SK-N-SH treated with all-trans-retinoic acid at 6 μM for 48 hours (cell line): ENCODE data around the gene CMTM3.
"Not testable (repeated sequence)": the region's sequence is repeated elsewhere in the genome, so short reads cannot be mapped to it uniquely, and the experiment has no call there.

Source experiments
- ATAC-seq: fragments of 200-7000 bp; cut with Tn5 transposase; 3 replicates; pipeline ENCODE4 v1.9.1; 2020; ENCODE audit warnings: mild to moderate bottlenecking, moderate library complexity
- CSDC2 ChIP-seq: fragments of 250-450 bp; sonication (Bioruptor Pico); IDR thresholded peaks from 2 replicates; pipeline ENCODE4 v1.5.0; 2020; ENCODE audit warnings: mild to moderate bottlenecking, moderate library complexity
- ESRRG ChIP-seq: fragments of 250-450 bp; sonication (Bioruptor Pico); IDR thresholded peaks from 2 replicates; pipeline ENCODE4 v1.6.1; 2021; ENCODE audit warnings: mild to moderate bottlenecking
- GLIS3 ChIP-seq: fragments of 250-450 bp; sonication (Bioruptor Pico); IDR thresholded peaks from 2 replicates; pipeline ENCODE4 v1.5.0; 2020; ENCODE audit warnings: mild to moderate bottlenecking, moderate library complexity
- ISL1 ChIP-seq: fragments of 250-450 bp; sonication (Bioruptor Pico); IDR thresholded peaks from 2 replicates; pipeline ENCODE4 v2.1.2; 2022; ENCODE audit warnings: mild to moderate bottlenecking, moderate library complexity
- OSR1 ChIP-seq: fragments of 250-450 bp; sonication (Bioruptor Pico); IDR thresholded peaks from 2 replicates; pipeline ENCODE4 v1.8.0; 2022; ENCODE audit warnings: moderate library complexity, mild to moderate bottlenecking, inconsistent platforms
- PPARA ChIP-seq: fragments of 250-450 bp; sonication (Bioruptor Pico); IDR thresholded peaks from 2 replicates; pipeline ENCODE4 v1.5.0; 2020; ENCODE audit warnings: mild to moderate bottlenecking, borderline replicate concordance
- RARB ChIP-seq: fragments of 250-450 bp; sonication (Bioruptor Pico); IDR thresholded peaks from 2 replicates; pipeline ENCODE4 v1.8.0; 2021; ENCODE audit warnings: mild to moderate bottlenecking, moderate library complexity
- SNAI2 ChIP-seq: fragments of 250-450 bp; sonication (Bioruptor Pico); IDR thresholded peaks from 2 replicates; pipeline ENCODE4 v1.5.0; 2020; ENCODE audit warnings: mild to moderate bottlenecking, moderate library complexity
- TCF4 ChIP-seq: fragments of 250-450 bp; sonication (Bioruptor Pico); IDR thresholded peaks from 2 replicates; pipeline ENCODE4 v1.8.0; 2021; ENCODE audit warnings: mild to moderate bottlenecking, moderate library complexity, borderline replicate concordance
- TOX ChIP-seq: fragments of 250-450 bp; sonication (Bioruptor Pico); IDR thresholded peaks from 2 replicates; pipeline ENCODE4 v1.8.0; 2021; ENCODE audit warnings: mild to moderate bottlenecking, moderate library complexity, borderline replicate concordance
- ZC3H10 ChIP-seq: fragments of 250-450 bp; sonication (Bioruptor Pico); IDR thresholded peaks from 2 replicates; pipeline ENCODE4 v1.5.1; 2021; ENCODE audit warnings: mild to moderate bottlenecking, moderate library complexity
- ZFP30 ChIP-seq: fragments of 450-650 bp; formaldehyde crosslinking; IDR thresholded peaks from 2 replicates; pipeline ENCODE4 v1.5.0; 2022; ENCODE audit warnings: mild to moderate bottlenecking, moderate library complexity
- ZNF70 ChIP-seq: fragments of 450-650 bp; formaldehyde crosslinking; IDR thresholded peaks from 2 replicates; pipeline ENCODE4 v1.5.0; 2020; ENCODE audit warnings: mild to moderate bottlenecking, moderate library complexity
- ZNF8 ChIP-seq: fragments of 450-650 bp; formaldehyde crosslinking; IDR thresholded peaks from 2 replicates; pipeline ENCODE4 v1.5.0; 2020; ENCODE audit warnings: mild to moderate bottlenecking, moderate library complexity
- TF ChIP-seq, protein P1 (sequence below): fragments of 250-450 bp; sonication (Bioruptor Pico); IDR thresholded peaks from 2 replicates; pipeline ENCODE4 v1.8.0; 2021; ENCODE audit warnings: low read depth, mild to moderate bottlenecking, moderate library complexity, borderline replicate concordance
- TF ChIP-seq, protein P2 (sequence below): fragments of 250-450 bp; sonication (Bioruptor Pico); IDR thresholded peaks from 2 replicates; pipeline ENCODE4 v1.5.1; 2020; ENCODE audit warnings: low read depth, mild to moderate bottlenecking, moderate library complexity
- TF ChIP-seq, protein P3 (sequence below): fragments of 250-450 bp; sonication (Bioruptor Pico); IDR thresholded peaks from 2 replicates; pipeline ENCODE4 v1.5.0; 2020; ENCODE audit warnings: mild to moderate bottlenecking, moderate library complexity
- TF ChIP-seq, protein P4 (sequence below): fragments of 250-450 bp; sonication (Bioruptor Pico); IDR thresholded peaks from 2 replicates; pipeline ENCODE4 v1.5.1; 2021; ENCODE audit warnings: mild to moderate bottlenecking, moderate library complexity
- TF ChIP-seq, protein P5 (sequence below): fragments of 250-450 bp; sonication (Bioruptor Pico); IDR thresholded peaks from 2 replicates; pipeline ENCODE4 v1.8.0; 2020; ENCODE audit warnings: mild to moderate bottlenecking, moderate library complexity, borderline replicate concordance

Gene CMTM3

DNA sequence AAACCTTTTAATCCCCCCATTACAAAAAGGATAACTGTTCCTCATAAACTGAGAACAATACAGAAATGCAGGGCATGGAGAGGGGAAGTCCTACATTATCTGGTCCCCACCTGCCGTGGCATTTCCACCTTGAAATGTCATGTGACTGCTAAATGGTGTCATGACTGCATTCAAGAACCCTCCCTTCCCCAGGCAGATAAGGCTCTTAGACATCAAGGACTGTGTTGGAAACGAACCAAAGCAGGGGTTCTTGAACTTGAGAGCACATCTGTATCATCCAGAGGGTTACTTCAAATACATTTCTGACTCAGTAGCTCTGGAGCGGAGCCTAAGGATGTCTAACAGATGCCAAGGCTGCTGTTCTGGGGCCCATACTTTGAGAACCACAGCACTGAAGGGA lies 18.4 kb downstream of the CMTM3 start:
- no peak for TF ChIP-seq ISL1
- TF ChIP-seq, protein P1, sequence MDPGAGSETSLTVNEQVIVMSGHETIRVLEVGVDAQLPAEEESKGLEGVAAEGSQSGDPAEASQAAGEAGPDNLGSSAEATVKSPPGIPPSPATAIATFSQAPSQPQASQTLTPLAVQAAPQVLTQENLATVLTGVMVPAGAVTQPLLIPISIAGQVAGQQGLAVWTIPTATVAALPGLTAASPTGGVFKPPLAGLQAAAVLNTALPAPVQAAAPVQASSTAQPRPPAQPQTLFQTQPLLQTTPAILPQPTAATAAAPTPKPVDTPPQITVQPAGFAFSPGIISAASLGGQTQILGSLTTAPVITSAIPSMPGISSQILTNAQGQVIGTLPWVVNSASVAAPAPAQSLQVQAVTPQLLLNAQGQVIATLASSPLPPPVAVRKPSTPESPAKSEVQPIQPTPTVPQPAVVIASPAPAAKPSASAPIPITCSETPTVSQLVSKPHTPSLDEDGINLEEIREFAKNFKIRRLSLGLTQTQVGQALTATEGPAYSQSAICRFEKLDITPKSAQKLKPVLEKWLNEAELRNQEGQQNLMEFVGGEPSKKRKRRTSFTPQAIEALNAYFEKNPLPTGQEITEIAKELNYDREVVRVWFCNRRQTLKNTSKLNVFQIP = no peak
- TF ChIP-seq, protein P2, sequence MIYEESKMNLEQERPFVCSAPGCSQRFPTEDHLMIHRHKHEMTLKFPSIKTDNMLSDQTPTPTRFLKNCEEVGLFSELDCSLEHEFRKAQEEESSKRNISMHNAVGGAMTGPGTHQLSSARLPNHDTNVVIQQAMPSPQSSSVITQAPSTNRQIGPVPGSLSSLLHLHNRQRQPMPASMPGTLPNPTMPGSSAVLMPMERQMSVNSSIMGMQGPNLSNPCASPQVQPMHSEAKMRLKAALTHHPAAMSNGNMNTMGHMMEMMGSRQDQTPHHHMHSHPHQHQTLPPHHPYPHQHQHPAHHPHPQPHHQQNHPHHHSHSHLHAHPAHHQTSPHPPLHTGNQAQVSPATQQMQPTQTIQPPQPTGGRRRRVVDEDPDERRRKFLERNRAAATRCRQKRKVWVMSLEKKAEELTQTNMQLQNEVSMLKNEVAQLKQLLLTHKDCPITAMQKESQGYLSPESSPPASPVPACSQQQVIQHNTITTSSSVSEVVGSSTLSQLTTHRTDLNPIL (CRISPR knock-in tag) = no peak
- no peak for TF ChIP-seq GLIS3 (CRISPR knock-in tag)
- no peak for TF ChIP-seq TOX
- TF ChIP-seq, protein P3, sequence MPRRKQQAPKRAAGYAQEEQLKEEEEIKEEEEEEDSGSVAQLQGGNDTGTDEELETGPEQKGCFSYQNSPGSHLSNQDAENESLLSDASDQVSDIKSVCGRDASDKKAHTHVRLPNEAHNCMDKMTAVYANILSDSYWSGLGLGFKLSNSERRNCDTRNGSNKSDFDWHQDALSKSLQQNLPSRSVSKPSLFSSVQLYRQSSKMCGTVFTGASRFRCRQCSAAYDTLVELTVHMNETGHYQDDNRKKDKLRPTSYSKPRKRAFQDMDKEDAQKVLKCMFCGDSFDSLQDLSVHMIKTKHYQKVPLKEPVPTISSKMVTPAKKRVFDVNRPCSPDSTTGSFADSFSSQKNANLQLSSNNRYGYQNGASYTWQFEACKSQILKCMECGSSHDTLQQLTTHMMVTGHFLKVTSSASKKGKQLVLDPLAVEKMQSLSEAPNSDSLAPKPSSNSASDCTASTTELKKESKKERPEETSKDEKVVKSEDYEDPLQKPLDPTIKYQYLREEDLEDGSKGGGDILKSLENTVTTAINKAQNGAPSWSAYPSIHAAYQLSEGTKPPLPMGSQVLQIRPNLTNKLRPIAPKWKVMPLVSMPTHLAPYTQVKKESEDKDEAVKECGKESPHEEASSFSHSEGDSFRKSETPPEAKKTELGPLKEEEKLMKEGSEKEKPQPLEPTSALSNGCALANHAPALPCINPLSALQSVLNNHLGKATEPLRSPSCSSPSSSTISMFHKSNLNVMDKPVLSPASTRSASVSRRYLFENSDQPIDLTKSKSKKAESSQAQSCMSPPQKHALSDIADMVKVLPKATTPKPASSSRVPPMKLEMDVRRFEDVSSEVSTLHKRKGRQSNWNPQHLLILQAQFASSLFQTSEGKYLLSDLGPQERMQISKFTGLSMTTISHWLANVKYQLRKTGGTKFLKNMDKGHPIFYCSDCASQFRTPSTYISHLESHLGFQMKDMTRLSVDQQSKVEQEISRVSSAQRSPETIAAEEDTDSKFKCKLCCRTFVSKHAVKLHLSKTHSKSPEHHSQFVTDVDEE (CRISPR knock-in tag) = no peak
- TF ChIP-seq SNAI2 (CRISPR knock-in tag) = no peak
- TF ChIP-seq, protein P4, sequence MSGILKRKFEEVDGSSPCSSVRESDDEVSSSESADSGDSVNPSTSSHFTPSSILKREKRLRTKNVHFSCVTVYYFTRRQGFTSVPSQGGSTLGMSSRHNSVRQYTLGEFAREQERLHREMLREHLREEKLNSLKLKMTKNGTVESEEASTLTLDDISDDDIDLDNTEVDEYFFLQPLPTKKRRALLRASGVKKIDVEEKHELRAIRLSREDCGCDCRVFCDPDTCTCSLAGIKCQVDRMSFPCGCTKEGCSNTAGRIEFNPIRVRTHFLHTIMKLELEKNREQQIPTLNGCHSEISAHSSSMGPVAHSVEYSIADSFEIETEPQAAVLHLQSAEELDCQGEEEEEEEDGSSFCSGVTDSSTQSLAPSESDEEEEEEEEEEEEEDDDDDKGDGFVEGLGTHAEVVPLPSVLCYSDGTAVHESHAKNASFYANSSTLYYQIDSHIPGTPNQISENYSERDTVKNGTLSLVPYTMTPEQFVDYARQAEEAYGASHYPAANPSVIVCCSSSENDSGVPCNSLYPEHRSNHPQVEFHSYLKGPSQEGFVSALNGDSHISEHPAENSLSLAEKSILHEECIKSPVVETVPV (CRISPR knock-in tag) = no peak
- no peak for TF ChIP-seq ESRRG
- TF ChIP-seq CSDC2 = no peak
- no peak for TF ChIP-seq ZC3H10 (CRISPR knock-in tag)
- no peak for TF ChIP-seq PPARA (CRISPR knock-in tag)
- no peak for TF ChIP-seq ZNF70 (CRISPR knock-in tag)
- no peak for ATAC-seq

DNA sequence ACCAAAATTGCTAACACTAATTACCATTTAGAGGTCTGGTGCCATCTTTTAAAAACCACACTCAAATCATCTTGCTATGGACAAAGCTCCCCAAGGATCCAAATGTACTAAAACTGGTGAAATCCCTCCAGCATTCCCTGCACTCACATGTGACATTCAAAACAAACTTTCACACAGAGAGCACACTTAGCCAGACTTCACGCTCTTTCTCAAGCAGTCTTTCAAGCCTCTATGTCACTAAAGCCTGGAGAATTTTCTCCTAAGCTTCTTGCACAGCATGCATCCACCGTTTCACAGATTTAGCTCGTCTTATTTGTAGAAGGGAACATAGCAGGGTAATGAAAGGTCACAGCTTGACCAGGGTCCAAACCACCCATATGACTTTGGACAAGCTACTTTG lies 19.3 kb downstream of the CMTM3 start:
- no peak for ATAC-seq
- TF ChIP-seq ZFP30 (CRISPR knock-in tag) (no peak), OSR1 (CRISPR knock-in tag) (no peak), CSDC2 (no peak), ZNF8 (no peak), ESRRG (no peak), TCF4 (CRISPR knock-in tag) (no peak)
- TF ChIP-seq, protein P5, sequence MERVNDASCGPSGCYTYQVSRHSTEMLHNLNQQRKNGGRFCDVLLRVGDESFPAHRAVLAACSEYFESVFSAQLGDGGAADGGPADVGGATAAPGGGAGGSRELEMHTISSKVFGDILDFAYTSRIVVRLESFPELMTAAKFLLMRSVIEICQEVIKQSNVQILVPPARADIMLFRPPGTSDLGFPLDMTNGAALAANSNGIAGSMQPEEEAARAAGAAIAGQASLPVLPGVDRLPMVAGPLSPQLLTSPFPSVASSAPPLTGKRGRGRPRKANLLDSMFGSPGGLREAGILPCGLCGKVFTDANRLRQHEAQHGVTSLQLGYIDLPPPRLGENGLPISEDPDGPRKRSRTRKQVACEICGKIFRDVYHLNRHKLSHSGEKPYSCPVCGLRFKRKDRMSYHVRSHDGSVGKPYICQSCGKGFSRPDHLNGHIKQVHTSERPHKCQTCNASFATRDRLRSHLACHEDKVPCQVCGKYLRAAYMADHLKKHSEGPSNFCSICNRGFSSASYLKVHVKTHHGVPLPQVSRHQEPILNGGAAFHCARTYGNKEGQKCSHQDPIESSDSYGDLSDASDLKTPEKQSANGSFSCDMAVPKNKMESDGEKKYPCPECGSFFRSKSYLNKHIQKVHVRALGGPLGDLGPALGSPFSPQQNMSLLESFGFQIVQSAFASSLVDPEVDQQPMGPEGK (CRISPR knock-in tag) = no peak

DNA sequence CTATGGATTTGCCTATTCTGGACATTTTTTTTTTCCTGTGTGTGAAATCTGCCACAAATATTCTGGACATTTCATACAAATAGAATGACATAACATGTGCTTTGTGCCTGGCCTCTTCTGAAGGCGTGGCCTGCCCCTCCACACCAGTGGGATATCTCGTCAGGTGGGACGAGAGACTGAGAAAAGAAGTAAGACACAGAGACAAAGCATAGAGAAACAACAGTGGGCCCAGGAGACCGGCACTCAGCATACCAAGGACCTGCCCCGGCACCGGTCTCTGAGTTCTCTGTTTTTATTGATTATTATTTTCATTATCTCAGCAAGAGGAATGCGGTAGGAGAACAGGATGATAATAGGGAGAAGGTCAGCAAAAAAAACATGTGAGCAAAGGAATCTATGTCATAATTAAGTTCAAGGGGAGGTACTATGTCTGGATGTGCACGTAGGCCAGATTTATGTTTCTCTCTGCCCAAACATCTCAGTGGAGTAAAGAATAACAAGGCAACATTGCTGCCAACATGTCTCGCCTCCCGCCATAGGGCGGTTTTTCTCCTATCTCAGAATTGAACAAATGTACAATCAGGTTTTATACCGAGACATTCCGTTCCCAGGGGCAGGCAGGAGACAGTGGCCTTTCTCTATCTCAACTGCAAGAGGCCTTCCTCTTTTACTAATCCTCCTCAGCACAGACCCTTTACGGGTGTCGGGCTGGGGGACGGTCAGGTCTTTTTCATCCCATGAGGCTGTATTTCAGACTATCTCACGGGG lies 23.3 kb downstream of the CMTM3 start:
- ATAC-seq = not testable (repeated sequence)

DNA sequence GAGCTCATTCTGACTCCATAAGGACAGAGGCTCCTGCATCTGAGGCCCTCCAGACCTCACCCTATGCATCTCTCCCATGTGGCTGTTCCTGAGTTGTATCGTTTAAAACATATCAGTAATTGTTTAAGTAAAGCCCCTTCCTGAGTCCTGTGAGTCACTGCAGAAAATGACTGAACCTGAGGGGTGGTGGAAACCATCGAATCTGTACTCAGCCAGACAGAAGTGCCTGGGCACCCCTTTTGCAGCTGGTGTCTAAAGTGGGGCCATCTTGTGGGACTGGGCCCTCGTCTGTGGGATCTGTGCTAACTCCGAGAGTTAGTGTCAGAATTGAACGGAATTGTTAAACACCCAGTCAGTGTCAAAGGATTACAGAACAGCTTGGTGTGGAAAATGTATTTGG lies 25.4 kb downstream of the CMTM3 start:
- no peak for ATAC-seq
- TF ChIP-seq, protein P1 = no peak
- TF ChIP-seq ZC3H10 (CRISPR knock-in tag) (no peak), ISL1 (no peak), PPARA (CRISPR knock-in tag) (no peak), TCF4 (CRISPR knock-in tag) (no peak), ZNF8 (no peak), TOX (no peak), CSDC2 (no peak), OSR1 (CRISPR knock-in tag) (no peak), RARB (CRISPR knock-in tag) (no peak), ZNF70 (CRISPR knock-in tag) (no peak), ESRRG (no peak)
- TF ChIP-seq, protein P4 (CRISPR knock-in tag) = no peak

DNA sequence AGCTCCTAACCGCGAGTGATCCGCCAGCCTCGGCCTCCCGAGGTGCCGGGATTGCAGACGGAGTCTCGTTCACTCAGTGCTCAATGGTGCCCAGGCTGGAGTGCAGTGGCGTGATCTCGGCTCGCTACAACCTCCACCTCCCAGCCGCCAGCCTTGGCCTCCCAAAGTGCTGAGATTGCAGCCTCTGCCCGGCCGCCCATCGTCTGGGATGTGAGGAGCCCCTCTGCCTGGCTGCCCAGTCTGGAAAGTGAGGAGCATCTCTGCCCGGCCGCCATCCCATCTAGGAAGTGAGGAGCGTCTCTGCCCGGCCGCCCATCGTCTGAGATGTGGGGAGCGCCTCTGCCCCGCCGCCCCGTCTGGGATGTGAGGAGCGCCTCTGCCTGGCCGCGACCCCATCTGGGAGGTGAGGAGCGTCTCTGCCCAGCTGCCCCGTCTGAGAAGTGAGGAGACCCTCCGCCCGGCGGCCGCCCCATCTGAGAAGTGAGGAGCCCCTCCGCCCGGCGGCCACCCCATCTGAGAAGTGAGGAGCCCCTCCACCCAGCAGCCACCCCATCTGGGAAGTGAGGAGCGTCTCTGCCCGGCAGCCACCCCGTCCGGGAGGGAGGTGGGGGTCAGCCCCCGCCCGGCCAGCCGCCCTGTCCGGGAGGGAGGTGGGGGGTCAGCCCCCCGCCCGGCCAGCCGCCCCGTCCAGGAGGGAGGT lies 26.2 kb downstream of the CMTM3 start:
- not testable (repeated sequence) for ATAC-seq

DNA sequence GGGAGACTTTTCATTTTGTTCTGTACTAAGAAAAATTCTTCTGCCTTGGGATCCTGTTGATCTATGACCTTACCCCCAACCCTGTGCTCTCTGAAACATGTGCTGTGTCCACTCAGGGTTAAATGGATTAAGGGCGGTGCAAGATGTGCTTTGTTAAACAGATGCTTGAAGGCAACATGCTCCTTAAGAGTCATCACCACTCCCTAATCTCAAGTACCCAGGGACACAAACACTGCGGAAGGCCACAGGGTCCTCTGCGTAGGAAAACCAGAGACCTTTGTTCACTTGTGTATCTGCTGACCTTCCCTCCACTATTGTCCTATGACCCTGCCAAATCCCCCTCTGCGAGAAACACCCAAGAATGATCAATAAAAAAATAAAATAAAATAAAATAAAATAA lies 27.1 kb downstream of the CMTM3 start:
- not testable (repeated sequence) for ATAC-seq
